Ascending aorta (tissue), 2 donors: ENCODE results near the gene CHI3L2. TPM values are rescaled to one million over a fixed set of nuclear protein-coding genes. Genes with fewer than 3 reads are reported as not detected.

Source experiments
- DNase-seq, 2 donors: peaks; one replicate each; pipeline ENCODE4 v3.0.0-alpha.2; 2019; ENCODE audit warnings: low spot score in 2 of 2
- H3K27ac ChIP-seq, 2 donors: fragments of 200-600 bp; sonication (generic); one replicate each; pipeline ENCODE4 v1.5.1; 2016 to 2017; ENCODE audit warnings: mild to moderate bottlenecking in 1 of 2
- H3K27me3 ChIP-seq: fragments of 200-600 bp; sonication (generic); one replicate; pipeline ENCODE4 v1.5.1; 2017
- H3K36me3 ChIP-seq, 2 donors: fragments of 200-600 bp; sonication (generic); one replicate each; pipeline ENCODE4 v1.5.1; 2016
- H3K4me1 ChIP-seq, 2 donors: fragments of 200-600 bp; sonication (generic); one replicate each; pipeline ENCODE4 v1.5.1; 2016 to 2017; ENCODE audit warnings: mild to moderate bottlenecking in 1 of 2
- H3K4me3 ChIP-seq, 2 donors: fragments of 200-600 bp; sonication (generic); one replicate each; pipeline ENCODE4 v1.5.1; 2016 to 2017; ENCODE audit warnings: mild to moderate bottlenecking in 1 of 2
- H3K9me3 ChIP-seq, 2 donors: fragments of 200-600 bp; sonication (generic); one replicate each; pipeline ENCODE4 v1.5.1; 2016
- intact Hi-C: fragments of 100-400 bp; cut with DNase I; formaldehyde crosslinking; loops from one replicate; pipeline ENCODE4 v1.15.1; 2023
- total RNA-seq: library from RNA; depleted of rRNA; stranded (reverse); fragments of >200 nt; gene quantifications from one replicate; pipeline ENCODE4 v1.1.0, GENCODE V29; 2016
- TF ChIP-seq, protein P1 (sequence below), 3 experiments: fragments of 200-600 bp in 2 of 3; fragments of 450-650 bp in 1 of 3; sonication (generic) in 2 of 3; IDR thresholded peaks; one replicate each; pipeline ENCODE4 v1.5.1; 2016 to 2019; ENCODE audit warnings: antibody characterized with exemption in 3 of 3, mild to moderate bottlenecking in 1 of 3, moderate library complexity in 1 of 3

CHI3L2 gene
- total RNA-seq, 1 donor from 2014 or later, result 10.1 TPM

DNA sequence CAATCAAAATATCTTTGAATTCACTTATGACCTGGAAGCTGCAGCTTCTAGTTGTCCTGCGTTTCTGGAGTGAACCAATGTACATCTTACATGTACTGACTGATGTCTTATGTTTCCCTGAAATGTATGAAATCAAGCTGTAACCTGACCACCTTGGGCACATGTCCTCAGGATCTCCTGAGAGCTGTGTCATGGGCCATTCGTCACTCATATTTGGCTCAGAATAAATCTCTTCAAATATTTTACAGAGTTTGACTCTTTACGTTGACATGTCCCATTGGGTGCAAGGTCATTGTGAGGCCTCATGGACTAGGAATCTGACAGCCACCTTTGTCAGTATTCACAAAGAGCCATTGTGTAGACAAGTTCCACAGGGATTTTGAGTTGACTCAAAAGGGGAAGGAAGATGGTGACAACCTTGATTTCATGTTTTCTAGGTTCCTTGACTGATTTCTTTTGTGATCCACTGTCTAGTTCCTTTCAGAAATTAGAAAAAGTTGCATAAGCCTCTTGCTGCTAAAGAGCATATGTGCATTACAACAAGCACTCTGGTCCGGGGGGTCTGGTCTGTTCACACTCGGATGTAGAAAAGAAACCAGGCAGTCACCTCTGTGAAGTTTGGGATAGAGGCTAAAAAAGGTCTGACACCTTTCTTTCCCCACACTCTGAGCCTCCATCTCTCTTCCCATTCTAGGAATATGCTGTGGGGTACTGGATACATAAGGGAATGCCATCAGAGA is 10.7 kb downstream of the CHI3L2 start:
- Histone ChIP-seq H3K27me3 (no peaks in the 10 kb centered on the region), H3K36me3 (no peaks in the 10 kb centered on the region), H3K27ac (no peak overlapping the region), H3K9me3 (no peaks in the 10 kb centered on the region), H3K4me3 (no peak overlapping the region), H3K4me1 (no peaks in the 10 kb centered on the region)
- DNase-seq, result no peak
- TF ChIP-seq, protein P1, sequence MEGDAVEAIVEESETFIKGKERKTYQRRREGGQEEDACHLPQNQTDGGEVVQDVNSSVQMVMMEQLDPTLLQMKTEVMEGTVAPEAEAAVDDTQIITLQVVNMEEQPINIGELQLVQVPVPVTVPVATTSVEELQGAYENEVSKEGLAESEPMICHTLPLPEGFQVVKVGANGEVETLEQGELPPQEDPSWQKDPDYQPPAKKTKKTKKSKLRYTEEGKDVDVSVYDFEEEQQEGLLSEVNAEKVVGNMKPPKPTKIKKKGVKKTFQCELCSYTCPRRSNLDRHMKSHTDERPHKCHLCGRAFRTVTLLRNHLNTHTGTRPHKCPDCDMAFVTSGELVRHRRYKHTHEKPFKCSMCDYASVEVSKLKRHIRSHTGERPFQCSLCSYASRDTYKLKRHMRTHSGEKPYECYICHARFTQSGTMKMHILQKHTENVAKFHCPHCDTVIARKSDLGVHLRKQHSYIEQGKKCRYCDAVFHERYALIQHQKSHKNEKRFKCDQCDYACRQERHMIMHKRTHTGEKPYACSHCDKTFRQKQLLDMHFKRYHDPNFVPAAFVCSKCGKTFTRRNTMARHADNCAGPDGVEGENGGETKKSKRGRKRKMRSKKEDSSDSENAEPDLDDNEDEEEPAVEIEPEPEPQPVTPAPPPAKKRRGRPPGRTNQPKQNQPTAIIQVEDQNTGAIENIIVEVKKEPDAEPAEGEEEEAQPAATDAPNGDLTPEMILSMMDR (IDR thresholded peaks at IDR 0.05), result no peak
- intact Hi-C loops, result no loop called here

DNA sequence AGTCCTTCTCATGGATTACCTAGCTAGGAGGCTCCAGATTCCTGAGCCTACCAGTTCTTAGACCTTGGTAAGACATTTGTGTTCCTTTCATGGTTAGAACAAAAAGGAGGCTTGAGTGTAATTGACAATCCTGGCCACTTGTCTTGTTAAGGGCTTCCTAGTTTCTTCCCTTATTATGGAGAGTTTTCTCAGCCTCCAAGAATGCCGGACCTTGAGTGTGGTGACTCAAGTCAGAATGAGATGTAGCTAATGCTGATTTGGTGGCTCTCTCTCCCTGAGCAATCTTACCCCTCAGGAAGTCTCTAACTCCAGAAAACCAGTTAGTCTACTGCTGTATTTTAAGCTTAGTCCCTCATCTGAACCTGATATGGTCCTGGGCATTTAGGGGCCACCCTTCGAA is 14.3 kb downstream of the CHI3L2 start:
- Histone ChIP-seq H3K4me3 (no peak overlapping the region), H3K27ac (no peak overlapping the region), H3K36me3 (no peaks in the 10 kb centered on the region), H3K4me1 (no peaks in the 10 kb centered on the region), H3K9me3 (no peaks in the 10 kb centered on the region), H3K27me3 (no peaks in the 10 kb centered on the region)
- no peak for DNase-seq
- intact Hi-C loops, result no loop called here
- TF ChIP-seq, protein P1 (IDR thresholded peaks at IDR 0.05), result no peak

- TF ChIP-seq, protein P1 (IDR thresholded peaks at IDR 0.05), result no peak
- no peaks in the 10 kb centered on the region for H3K27me3 ChIP-seq
- DNase-seq, result no peak
- H3K4me1 ChIP-seq, result no peaks in the 10 kb centered on the region
- intact Hi-C loops, result no loop called here
- H3K4me3 ChIP-seq, result no peak overlapping the region
- H3K36me3 ChIP-seq, result no peaks in the 10 kb centered on the region
- no peaks in the 10 kb centered on the region for H3K9me3 ChIP-seq
- no peak overlapping the region for H3K27ac ChIP-seq
Observed at GRCh38 chr1:111242805-111243523, 15.5 kb downstream of the CHI3L2 start.

DNA sequence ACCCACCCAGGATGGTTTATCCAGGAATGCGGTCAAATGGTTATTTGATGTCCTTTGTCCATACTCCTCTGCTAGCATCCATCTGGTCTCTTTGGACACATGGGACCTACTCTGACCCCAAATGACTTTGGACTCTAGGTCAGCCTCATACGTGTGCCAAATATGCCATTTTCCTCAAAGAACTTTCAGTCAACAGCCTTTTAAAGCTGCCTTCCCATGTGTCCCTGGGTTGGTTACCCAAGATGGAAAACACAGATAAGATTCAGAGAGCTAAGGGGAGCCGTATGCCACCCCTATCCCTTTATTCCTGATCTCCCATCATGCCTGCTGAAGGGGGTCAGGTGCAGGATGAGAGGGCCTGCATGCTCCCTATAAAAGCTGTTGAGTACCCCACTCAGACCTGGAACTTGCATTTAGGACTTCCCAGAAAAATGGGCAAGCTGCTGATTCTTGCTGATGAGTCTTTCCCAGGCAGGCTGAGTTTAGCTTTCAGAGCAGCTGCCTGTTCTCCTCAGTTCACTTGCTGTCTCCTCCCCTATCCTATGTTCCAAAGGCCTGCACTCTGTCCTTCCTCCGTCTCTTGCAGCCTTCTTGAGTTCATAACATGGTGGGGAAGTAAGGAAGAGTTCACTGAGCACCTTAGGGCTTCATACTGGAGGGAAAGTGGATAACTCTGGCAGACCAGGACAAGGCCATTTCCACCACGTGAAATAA is 19.8 kb downstream of the CHI3L2 start:
- Histone ChIP-seq H3K4me1 (no peaks in the 10 kb centered on the region), H3K36me3 (no peaks in the 10 kb centered on the region), H3K4me3 (no peak overlapping the region), H3K27me3 (no peaks in the 10 kb centered on the region), H3K9me3 (no peaks in the 10 kb centered on the region), H3K27ac (no peak overlapping the region)
- intact Hi-C loops, result no loop called here
- no peak for DNase-seq
- TF ChIP-seq, protein P1 (IDR thresholded peaks at IDR 0.05), result no peak

DNA sequence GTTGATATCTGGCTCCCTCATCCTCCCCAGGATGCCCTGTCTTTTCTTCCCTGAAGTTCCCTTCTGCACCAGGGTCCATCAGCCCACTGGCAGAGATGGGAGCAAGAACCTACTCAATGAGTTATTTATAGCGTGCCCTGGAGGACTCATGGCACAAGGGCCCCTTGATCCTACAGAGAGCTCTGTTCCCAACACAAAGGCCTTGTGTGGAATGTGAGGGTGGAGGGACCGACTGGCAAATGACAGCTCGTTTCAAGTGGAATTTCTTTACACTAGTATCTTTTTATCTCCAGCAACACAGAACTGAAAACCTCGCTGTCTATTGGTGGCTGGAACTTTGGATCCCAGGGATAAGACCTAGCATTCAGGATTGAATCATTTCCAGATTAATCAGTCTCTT is 22.4 kb downstream of the CHI3L2 start:
- Histone ChIP-seq H3K4me1 (no peaks in the 10 kb centered on the region), H3K36me3 (no peaks in the 10 kb centered on the region), H3K27me3 (no peaks in the 10 kb centered on the region), H3K27ac (no peak overlapping the region), H3K4me3 (no peak overlapping the region), H3K9me3 (no peaks in the 10 kb centered on the region)
- TF ChIP-seq, protein P1 (IDR thresholded peaks at IDR 0.05), result no peak
- intact Hi-C loops, result no loop called here
- DNase-seq, result no peak
